SKM-1 (cell line): ENCODE measurements around the gene CDH5.

Experiments used
- DNase-seq: peaks from one replicate; lab custom pipeline; 2025; ENCODE audit not compliant: unreplicated experiment; lab: John Stamatoyannopoulos, UW

CDH5 gene

DNA sequence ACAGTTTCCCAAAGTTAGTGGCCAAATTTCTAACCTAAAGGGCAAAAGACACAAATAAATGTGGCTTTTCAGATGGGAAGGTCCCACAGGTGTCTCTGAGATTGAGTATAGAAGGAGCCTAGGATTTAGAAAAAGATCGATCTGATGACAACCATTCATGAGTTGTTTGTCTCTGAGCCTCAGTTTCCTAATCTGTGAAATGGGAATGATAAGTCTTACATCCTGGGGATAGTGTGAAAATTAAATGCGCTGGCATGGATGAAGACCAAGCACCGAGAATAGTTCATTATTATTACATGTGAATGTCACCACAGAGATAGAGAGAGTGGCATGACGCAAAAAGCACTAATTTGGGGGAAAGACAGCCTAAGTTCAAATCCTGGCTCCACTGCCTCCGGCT, 7.2 kb downstream of the CDH5 start:
- DNase-seq, result no peak

DNA sequence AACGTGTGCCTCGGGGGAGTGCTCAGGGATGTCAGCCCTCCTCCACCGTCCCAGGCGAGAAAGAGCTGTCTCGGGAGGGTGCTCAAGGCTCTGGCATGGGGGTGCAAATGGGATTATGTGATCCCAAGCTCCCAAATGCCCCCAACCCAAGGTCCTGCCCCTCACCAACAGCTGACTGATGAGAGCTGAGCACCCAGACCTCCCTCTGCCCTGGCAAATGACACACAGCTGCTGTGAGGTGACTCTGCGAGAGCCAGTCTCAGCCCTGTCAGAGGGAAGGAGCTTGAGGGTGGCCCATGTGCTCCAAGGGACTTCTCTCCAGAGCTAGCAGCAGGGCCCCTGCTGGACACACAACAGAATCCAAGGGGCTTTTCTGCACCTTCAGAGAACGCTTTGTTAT, 7.7 kb downstream of the CDH5 start:
- DNase-seq, result no peak

DNA sequence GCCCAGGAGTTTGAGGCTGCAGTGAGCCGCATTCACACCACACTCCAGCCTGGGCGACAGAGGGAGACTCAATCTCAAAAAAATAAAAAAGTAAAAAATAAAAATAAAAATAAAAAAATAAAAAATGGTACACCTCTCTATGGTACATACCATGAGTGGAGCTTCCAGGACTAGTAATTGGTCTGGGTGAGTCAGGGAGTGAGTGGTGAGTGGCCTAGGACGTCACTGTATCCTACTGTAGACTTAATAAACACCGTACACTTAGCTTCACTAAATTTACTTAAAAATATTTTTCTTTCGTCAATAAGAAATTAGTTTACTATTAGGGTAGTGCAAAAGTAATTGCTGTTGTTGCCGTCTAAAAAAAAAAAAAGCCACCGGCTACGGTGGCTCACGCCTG, 9.0 kb downstream of the CDH5 start:
- no peak for DNase-seq

DNA sequence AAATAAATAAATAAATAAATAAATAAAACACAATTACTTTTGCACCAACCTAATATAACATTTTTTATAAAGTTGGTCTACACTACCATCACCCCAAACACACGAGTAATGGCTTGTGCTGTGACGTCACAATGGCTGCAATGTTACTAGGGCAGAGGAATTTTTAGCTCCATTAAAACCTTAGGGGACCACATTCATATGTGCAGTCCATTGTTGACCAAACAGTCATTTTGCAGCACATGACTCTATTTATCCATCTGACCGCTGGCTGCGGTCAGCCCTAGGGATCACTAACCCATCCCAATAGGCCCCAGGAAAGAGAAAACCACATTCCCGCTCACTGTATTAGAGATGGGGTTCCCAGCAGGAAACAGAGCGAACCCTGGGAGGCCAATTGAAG, 9.6 kb downstream of the CDH5 start:
- DNase-seq, result no peak

DNA sequence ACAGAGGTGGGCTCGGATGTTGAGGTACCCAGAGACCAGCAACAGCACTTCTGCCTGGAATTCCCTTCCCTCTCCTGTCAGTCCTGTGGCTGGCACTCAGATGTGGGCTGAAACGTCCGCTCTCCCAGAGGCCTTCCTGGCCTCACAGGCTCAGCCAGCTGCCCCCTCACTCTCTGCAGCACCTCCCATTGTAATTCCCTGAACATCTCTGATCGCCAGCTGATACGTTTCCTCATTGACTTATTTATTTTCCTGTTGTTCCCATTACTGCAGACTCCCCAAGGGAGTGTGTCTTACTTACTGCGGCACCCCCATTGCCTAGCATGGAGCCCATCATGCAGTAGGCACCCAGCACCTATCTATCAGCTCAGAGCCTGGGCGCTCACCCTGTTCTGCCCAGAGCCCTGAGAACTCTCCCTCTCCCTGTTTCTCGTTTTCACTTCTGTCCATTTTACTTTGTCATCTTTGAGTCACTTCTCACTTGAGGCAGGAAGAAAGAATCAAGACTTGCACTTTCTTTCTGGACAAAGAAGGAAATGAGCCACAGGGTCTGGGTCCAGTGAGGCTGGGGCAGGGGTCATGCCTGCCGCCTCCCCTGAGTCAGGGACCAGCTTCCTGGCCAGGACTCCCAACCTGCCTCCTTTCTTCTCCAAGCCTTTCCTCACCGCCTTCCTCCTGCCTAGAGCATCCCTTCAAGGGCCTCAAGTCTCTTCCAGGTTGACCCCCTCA, 10.2 kb downstream of the CDH5 start:
- no peak for DNase-seq

DNA sequence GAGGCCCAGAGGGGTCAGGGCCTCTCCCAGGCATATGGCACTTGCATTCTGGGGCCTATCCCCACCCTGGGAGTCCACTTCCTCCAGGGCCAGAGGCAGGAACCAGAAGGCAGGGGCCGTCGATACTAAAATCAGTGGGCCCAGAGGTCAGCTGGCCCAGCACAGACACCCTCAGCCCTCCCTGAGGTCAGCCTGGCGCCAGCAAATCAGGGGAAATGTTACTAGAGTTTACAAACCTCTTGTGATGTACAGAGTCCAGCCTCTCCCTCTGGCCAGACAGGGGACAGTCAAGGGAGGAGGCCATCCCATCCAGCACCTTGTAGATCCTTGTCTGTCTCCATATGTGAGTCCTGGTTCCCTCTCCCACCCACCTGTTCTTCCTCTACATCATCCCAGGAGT, 10.8 kb downstream of the CDH5 start:
- DNase-seq, result no peak

DNA sequence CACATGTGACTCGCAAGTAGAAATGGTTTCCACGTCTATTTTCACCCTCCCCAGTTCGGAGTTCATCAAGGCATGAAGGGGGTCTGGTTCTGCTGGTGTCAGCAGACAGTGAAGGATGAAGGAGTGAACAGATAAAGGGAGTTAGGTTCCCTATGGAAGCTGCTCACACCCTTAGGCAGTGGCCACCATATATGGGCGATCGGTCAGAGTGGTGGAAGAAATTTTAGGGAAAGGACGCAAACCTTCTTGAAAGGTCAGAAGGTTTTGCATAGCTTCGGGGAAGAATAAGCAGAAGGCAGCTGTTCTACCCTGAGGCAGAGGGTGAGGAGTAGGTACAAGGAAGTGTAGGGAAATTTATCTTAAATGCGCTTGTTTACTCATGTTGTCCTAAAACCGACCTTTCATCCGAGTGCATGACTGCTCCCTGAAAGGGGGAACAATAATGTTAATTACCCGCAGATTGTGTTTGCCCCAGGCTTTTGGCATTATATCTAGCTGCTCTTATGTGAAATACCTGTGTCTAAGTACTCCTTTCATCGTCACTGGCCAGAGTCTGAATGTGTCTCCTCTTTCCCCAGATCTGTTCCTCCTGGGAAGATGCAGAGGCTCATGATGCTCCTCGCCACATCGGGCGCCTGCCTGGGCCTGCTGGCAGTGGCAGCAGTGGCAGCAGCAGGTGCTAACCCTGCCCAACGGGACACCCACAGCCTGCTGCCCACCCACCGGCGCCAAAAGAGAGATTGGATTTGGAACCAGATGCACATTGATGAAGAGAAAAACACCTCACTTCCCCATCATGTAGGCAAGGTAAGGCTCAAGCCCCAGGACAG, 12.5 kb downstream of the CDH5 start:
- no peak for DNase-seq

DNA sequence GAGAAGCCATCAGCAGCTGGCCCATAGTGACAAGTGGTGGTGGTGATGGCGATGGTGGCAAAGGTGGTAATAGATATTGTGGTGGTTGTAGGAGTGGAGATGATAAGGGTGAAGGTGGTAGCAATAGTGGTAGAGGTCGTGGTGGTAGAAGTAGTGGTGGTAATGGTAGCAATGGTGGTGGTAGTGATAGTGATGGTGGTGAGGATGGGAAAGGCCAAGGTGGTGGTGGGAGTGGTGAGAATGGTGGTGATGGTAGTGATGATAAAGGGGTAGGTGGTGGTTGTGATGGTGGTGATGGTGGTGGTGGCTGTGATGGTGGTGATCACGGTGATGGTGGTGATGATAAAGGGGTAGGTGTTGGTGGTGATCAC, 13.1 kb downstream of the CDH5 start:
- DNase-seq, result no peak

DNA sequence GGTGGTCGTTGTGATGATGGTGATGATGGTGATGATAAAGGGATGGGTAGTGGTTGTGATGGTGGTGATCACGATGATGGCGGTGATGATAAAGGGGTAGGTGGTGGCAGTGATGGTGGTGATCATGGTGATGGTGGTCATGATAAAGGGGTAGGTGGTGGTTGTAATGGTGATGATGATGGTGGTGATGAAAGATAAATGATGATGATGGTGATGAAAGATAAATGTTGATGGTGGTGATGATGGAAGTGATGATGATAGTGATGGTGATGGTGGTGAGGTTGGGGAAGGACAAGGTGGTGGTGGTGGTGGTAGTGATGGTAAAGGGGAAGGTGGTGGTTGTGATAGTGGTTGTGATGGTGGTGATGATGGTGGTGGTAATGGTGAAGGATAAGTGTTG, 13.9 kb downstream of the CDH5 start:
- DNase-seq, result no peak

DNA sequence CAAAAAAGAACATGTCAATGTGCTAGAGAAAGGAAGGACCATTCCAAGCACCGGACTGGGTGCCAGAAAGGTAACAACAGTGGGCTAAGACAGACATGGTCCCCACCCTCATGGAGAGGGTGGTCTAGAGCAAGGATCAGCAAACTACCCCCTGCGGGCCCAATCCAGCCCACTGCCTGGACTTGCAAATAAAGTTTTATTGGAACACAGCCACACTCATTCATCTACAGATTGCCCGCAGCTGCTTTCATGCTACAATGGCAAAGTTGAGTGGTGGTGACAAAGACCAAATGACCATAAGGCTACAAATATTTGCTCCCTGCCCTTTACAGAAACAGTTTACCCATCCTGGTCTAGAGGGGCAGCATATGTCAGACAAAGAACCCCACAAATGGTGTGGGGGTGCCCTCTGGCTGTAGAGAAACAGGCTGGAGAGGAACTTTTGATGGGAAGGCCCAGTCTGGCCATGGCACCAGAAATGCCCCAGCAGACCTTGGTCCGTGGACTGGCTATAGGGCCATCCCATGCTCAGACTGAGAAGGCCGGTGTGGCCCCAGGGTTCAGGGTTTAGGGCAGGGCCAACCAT, 15.2 kb downstream of the CDH5 start:
- DNase-seq, result no peak

DNA sequence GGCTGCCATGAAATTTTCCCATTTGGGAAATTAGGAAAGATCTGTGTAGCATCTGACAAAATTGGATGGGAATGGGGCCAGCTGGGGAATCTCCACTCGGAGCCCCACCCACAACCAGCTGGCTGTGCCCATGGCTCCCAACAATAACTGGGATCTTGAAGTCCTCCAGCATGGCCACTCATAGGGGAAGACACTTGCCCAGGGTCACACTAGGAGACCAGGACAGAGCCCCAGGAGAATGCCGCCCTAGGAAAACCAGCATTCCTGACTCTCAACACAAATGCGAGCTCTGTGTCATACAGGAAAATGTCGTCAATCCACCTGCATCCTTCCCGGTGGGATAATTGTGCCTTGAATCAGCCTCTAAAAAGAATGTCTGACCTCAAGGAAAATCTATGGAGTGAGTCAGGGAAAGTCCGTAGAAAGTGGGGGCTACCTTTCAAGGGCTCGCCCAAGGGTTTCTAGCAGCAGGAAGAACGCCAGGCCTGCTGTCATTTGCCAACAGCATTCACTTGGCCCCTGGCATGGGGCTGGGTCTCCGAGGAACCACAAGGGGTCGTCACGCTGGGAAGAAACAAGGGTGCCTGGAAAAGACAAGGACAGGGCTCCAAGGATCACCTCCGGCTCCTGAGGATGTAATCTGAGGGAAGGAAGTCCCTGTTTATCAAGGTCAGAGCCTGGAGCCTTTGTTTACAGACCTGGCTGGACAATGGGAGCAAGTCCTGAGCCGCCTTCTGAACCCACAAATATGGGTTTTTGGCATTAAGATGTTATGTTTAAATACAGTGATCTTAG, 15.9 kb downstream of the CDH5 start:
- no peak for DNase-seq

DNA sequence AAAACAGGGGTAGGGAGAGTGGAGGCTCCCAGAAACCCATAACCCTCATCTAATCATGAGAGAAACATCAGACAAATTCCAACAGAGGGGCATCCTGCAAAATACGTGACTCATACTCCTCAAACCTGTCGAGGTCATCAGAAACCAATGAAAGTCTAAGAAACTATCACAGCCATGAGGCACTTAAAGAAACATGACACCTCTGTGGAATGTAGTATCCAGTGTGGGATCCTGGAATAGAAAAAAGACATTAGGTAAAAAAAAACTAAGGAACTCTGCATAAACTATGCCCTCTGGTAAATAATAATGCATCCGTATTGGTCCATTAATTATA, 16.4 kb downstream of the CDH5 start:
- DNase-seq, result no peak

DNA sequence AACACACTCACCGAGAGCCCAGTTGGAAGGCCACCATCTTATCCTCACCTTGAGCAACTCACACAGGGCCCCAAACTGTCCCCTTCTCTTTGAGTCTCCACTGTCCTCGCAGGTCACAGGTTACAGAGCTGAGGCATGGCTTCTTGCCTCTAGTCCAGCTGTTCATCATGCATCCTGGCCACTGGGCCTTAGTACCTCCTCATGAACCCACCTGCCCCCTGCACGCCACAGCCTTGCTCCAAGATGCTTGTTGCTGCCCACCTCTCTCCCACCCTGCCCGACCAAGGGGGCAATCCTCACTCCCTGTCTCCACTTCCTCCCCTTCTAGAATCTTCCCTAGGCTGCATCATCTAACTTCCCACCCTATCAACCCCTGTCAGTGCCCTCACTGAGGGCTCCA, 17.1 kb downstream of the CDH5 start:
- DNase-seq, result no peak

DNA sequence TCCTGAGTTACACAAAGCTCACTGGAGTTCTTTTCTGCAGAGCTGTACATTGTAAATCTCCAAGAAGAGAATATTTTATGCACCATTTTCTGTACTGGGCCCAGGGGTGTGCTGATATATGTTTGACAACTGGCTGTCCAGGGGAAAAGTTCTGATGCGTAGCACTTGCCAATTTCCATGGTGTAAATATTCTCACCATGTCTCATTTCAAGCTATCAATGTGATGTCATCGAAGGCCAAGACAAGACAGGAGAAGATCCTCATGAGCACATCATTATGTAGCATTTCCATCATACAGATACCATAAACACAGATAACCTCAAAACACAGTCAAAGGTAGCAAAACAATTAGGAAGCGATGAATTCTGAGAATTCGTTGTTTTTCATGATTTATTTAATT, 18.9 kb downstream of the CDH5 start:
- DNase-seq, result no peak

DNA sequence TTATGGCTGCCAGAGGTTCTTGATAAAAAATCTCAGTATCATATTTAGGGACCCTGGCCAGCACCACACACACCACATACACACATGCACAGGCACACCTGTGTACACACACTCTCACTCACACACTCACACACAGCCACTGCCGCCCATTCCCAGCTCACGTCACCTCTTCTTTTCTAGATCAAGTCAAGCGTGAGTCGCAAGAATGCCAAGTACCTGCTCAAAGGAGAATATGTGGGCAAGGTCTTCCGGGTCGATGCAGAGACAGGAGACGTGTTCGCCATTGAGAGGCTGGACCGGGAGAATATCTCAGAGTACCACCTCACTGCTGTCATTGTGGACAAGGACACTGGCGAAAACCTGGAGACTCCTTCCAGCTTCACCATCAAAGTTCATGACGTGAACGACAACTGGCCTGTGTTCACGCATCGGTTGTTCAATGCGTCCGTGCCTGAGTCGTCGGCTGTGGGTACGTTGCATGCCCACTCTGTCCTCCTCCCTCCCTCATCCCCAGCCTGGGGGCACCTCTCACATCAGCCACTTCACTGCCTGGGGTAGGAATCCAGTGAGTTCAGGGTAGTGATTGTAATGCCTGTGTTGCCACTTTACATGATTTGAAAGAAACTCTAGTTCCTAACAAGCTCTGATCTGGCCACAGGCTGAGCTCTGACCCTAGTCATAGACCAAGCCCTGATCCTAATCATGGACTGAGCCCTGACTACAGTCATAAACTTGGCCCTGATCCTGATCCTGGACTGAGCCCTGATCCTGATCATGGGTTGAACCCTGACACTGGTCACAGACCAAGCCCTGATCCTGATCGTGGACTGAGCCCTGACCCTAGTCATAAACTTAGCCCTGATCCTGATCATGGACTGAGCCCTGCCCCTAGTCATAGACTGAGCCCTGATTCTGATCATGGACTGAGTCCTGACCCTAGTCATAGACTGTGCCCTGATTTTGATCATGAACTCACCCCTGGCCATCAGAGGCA, 20.4 kb downstream of the CDH5 start:
- no peak for DNase-seq

DNA sequence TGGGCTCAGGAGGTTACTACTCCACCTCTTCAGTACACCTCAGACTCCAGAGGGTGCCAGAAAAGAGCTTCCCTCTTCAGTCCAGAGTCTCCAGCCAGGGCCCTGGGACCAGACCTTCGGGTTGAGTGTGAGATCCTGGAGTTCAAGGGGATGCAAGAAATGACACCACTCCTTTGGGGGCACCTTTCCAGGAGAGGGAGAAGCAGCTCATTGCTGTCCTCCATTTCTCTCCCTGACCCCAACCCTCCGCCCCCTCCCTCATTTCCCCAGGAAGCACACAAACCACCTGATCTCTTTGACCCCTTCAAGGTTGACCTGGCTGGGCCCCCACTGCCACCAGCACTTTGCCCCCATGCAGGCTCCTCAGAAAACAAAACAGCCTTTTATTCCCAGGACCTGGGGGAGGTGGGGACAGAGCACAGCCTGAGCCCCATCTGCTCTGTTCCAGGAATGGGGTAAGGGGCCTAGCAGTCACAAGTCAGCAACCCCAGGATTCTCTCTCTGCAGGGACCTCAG, 21.4 kb downstream of the CDH5 start:
- DNase-seq, result no peak

DNA sequence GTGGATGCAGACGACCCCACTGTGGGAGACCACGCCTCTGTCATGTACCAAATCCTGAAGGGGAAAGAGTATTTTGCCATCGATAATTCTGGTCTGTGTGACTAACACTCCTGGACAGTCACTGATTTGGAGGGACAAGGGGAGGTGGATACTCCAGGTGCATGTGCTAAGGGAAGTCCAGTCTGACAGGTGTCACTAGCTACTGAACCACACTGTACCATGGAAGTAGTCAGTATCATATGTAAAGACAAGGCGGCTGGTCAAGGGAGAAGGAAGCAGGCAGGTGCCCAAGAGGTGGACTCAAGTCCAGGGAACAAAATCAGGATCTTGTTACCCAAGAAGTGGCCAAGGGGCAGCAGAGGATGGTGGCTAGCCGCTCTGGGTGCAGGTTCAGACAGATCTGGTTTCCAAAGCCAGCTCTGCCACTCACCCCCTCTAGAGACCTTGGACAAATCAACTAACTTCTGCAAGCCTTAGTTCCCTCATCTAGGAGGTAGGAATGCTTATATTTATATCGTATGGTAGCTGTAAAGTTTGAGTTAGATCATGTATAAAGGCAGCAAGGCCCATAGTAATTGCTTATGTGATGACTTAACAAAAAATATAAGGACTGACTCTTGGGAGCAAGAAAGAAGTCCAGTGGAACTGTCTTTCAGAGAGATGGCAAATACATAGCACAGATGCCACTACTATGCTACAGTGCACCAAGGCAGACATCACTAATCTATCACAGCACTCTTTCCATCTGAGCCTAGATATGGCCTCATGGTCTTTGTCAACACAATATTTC, 22.1 kb downstream of the CDH5 start:
- DNase-seq, result no peak

DNA sequence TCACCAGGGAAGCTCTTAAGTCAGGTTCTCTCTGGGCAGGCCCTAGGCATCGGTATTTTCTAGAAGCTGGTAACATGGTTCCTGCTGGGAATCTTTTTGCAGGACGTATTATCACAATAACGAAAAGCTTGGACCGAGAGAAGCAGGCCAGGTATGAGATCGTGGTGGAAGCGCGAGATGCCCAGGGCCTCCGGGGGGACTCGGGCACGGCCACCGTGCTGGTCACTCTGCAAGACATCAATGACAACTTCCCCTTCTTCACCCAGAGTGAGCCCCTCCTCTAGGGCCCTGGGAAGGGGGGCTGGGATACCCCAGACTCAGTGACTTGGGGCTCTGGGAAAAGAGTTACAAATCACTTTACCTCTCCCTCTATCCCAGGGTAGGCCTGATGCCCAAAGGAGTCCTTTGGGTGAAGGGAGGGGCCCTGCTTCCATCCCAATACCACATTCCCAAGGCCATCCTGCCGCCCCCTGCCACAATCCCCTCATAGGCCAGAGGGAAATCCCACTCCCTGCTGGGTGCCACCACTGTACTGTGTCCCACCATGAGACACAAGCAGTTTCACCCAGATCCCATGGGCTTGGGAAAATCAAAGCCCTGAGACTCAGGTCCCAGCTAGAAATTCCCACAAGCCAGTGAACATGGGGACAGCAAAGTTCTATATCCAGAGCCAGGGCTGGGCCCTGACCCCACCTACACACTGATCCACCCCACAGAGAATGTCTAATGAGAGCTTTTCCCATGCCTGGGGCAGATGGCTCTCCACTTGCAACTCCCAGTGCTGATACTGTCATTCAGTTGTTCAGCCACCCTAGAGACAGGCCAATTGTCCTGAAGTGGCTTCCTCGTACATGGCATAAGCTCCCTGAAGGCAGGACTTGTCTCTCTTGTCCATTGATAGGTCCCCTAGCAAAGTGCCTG, 23.0 kb downstream of the CDH5 start:
- DNase-seq, result no peak
